GM19238 (cell line): ENCODE results near the gene TMEM108.

ENCODE experiments used
- DNase-seq: peaks from one replicate; pipeline ENCODE4 v3.0.0; 2011; ENCODE audit warnings: low spot score; ENCODE audit not compliant: insufficient read length

Gene TMEM108

DNA sequence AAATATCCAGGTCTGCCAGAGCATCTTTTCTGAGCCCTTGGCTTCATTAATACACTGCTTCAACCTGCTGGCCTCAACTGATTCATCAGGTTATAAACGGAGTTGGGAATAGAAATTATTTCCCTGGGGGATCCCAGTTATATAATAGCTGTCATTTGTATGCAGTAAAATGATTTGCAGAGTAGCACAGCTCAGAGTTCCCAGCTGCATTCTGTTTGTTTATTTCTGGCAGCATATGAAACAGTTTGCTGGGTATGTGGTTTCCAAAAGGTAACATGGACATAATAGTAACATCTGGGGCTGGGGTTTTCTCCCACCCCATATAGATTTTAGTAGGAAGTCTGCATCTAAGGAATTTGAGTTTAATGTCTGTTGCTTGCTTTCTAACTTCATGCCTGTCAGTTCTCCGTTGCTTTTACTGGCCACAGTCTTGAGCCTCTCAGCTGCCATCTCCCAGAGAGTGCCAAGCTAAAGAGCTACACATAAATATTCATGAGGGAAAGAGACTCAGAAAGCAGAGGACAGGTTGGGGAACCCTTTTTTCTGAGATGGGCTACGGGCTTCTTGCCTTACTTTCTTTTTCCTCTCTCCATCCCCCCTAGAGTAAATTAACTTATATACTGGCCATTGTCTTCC is 124.6 kb downstream of the TMEM108 start:
- DNase-seq: no peak

DNA sequence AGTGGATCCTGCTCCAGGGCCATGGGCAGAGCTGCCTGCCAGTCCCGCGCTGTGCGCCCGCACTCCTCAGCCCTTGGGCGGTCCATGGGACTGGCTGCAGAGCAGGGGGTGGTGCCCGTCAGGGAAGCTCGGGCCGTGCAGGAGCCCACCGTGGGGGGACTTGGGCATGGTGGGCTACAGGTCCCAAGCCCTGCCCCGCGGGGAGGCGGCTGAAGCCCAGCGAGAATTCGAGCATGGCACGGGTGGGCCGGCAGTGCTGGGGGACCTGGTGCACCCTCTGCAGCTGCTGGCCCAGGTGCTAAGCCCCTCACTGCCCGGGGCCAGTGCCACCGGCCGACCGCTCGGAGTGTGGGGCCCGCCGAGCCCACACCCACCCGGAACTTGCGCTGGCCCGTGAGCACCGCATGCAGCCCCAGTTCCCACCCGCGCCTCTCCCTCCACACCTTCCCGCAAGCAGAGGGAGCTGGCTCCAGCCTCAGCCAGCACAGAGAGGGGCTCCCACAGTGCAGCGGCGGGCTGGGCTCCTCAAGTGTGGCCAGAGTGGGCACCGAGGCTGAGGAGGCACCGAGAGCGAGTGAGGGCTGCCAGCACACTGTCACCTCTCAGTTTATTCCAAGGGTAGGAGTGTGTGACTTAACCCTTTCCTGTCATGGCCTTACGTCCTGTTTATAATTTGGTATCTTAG is 129.3 kb downstream of the TMEM108 start:
- DNase-seq: no peak

DNA sequence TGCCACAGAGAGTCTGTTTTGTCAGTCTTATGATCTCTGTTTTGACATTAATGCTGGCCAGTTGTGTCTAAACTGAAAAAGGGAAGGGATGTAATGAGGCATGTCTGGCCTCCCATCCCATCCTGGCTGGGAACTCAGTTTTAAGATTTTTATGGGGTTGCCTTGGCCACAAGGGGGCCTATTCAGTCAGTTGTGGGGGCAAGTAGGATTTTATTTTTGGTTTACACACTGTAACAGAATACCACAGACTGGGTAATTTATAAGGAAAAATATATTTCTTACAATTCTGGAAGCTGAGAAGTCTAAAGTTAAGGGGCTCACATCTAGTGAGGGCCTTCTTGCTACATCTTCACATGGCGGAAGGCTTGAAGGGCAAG is 129.8 kb downstream of the TMEM108 start:
- no peak for DNase-seq

DNA sequence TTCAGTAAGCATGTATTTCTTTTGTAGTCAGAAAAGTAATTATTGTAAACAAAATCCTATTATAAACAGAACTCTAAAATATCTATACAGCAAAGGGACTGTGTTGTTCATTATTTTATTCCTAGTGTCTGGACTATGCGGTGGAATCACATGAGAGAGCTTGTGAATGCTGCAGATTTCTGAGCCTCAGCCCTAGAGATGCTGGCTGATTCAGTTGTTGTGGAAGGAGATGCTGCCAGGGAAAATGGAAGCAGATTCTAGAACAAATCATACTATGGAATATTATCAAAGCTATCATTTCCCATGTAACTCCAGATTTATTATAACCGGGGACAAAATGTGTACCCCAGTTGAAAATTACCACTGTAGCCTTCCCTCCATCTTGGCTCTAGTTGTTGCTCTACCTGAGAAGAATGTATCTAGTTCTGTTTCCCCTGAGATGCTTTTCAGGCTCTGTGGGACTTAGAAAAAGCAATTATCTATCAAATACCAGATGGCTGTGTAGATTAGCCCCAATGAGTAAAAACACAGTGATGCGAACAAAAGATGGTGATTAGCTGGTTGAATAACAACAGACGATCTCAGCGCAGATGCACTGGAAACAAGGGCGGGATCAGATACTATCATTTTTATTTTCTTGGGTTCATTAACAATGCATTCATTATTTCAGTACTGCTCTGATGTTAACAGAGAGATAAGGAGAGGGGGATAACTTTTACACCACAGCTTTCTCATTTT is 131.3 kb downstream of the TMEM108 start:
- DNase-seq: no peak

DNA sequence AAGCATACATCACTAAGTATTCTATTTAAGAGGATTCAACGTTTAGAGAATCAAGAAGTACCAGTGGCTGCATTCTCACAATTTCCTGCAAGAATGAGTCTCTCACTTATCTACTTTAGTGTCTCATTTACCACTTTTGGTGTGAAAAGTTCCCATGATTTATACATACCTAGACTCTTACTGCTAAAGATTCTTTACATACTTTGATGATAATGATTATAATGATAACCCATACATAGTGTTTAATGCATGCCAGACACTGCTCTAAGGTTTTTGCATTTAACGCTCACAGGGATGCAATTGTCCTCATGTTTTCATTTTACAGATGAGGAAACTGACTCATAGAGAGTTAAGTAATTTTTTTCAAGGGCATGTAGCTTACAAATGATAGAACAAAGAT is 133.6 kb downstream of the TMEM108 start:
- no peak for DNase-seq

DNA sequence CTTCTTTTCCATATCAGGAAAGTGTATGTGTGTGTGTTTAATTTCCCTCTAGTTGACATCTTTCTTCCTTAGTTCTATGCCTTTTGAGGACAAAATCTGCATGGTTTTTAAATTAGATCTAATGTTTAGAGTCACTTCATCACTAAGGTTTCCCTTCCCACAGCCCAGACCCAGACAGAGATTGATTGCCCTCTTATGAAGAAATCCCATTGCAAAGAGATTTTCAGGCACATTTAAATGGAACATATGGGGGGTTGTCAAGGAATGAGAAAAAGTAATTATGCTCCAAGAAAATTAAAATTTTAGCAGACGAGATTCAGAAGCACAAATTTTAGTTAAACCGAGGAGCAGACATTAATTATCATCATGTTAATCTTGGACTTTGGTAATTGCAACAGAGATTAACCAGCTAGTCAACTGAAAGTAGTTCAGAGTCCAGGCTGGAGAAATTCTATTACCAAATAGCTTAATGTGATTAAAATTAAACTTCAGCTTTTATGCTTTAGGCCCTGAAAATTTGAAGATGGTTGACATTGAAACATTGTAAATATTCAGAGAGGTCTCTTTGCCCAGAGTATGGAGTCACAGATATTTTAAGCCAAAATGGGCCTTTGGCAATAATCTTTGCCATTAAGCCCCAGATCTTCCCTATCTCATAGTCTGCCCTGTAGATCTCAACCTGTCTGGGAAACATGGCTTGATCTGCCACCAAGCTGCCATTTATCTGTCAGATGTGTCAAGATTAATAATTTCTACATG is 143.4 kb downstream of the TMEM108 start:
- DNase-seq: no peak

DNA sequence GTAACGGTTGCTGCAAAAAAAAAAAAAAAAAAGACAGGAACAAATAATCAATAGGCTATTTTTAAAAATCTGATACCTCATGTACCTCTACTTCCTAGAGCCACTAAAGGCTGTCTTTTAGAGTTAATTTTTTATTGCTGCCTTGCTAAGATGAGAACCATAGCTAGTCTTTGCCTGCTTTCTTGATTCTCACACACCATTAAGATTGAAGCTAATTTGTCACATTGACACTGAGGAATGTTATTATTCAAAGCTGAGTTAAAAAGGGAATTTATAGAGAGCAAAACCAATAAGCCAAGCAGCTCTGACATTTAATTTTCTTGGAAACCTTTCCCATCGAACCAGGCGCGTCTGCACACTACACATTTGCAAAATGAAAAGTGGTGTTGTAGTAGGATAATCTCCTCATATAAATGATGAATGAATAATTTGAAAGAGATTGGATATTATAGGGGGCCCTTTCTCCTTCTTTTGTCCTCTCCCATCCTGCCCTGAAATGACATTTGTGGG is 149.7 kb downstream of the TMEM108 start:
- DNase-seq: no peak

DNA sequence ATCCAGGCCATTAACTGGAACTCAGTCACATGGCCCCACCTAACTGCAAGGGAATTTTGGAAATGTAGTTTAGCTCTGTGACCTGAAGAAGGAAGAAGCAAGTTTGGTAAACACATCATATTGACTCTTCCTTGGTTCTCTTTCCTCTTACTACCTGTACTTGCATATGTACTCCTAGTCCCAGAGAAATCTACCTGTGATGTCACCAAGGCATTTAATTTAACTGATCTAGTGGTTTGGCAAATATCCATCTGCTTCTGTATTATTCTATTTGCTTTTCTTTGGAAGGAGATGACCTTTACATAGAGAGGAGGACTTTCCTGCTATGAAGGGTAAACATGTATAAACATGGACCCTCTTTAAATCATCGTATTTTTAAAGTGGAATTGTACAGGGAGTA is 150.8 kb downstream of the TMEM108 start:
- DNase-seq: no peak

DNA sequence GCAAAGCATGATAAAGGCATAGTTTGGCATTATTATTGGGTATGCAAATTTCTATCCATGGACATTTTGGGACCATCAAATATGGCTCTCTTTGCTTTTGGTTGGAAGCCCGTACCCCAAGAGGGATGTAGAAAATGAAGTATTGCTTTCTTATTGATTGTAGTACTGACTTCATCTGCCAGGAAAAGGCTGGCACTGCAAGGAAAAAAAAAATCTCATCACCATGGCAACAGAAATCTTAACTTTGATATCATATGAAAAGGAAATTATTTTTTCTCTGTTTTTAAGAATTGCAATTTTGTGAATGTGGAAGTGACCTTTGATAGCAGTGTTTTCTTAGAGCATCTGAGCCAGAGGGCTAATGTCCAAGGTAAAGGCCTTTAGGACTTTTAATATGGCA is 151.7 kb downstream of the TMEM108 start:
- DNase-seq: no peak

DNA sequence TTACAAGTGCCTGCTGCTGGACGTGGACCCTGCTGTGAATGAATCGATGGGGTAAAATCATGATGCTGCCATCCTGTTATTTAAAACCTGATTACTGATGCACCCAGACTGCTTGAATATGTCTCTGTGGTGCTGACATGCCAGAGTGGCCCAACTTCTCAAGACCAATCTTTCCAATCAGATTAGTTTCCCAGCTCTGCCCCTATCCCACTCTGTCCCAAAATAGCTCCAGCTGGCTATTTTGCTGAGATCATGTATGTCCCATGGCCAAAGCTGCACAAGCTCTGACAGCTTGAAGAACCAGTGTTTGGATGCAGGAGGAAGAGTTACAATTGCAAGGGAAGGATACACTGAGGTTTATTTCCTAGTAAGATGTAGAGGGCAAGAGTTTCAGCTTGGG is 153.6 kb downstream of the TMEM108 start:
- DNase-seq: no peak

DNA sequence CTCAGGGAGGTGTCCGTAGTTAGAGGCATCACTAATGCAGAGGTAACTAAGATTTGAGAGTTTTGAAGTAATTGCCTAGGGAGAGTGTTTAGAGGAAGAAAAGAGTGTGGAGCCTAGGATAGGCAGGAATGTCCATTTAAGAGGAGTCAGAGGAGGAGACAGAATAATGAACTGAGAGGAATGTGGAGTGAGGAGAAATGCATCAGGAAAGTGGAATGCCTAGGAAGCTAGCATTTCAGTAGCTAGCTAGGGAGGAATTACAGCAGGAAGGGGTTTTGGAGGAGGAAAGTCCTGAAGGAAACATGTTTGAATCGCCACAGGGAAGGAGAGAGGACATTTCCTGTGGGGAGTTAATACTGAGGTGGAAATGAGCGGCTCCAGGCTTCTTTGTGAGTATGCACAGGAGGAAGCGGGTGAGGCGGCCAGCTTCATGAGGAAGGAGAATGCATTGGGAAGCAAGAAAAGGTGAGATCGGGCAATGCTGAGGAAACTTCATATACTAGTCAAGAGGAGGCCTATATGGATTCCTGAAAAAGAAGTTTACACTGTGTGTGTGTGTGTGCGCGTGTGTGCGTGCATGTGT is 154.3 kb downstream of the TMEM108 start:
- DNase-seq: no peak

DNA sequence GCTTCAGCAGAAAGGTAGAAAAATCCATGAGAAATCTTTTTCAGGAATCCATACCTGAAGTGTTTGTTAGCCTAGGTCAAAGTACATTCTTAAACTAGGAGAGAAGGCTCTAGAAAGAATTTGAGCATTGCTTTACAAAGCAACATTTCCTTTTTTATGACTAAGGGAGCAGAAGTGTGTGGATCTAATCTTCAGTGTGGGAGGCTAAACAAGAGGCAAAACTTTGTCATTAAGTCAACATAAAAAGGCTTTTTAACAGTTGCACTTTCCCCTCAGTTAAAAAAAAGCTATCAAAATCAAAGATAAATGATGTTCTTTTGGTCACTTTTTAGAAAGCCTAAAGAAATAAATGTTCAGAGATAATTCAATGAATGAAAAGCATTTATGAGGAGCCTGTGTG is 154.8 kb downstream of the TMEM108 start:
- no peak for DNase-seq

DNA sequence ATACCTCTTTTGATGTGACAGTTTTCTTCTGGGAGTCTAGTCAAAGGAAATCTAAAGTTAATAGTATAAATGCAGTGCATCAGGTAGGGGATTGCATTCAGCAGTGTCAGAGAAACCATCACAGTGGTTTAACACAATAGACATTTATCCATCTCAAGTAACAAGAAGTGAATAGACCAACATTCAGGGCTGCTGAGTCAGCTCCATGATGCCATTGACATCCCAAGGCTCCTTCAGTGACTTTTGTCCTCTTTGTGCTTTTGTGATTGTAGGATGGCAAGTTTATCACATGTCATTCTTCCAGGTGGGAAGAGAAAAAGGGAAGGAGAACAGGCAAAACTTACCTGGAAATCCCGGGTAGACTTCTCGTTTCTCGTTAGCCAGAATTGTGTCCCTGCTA is 158.3 kb downstream of the TMEM108 start:
- DNase-seq: no peak

DNA sequence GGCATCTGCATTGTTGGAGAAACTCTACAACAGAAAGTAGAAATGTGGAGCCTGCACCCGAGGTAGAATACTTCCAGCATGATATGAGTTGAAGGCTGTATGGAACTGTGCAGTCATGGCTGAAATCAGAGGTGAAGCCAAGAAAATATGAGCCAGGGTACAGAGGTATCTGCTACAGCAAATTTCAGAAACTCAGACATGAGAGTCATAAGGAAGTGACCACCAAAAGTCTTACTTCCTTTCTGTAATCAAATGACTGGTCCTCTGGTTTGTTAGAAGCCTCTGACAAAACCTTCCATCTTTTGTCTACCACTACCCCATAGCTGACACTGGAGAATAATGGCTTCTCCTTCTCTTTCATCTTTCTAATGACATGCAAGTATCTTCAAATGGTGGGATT is 159.4 kb downstream of the TMEM108 start:
- DNase-seq: no peak

DNA sequence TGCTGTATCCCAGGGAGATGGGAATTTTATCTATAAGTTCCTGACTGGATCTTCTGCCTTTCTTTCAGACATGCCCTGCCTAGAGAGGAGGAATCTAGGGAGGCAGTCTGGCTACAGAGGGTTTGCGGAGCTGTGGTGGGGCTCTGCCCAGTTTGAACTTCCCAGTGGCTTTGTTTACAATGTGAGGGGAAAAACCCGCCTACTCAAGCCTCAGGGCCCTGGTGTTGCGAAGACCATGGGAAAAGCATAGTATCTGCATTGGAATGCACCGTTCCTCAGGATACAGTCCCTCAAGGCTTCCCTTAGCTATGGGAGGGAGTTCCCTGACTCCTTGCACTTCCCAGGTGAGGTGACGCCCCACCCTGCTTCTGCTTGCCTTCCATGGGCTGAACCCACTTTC is 168.7 kb downstream of the TMEM108 start:
- DNase-seq: no peak

DNA sequence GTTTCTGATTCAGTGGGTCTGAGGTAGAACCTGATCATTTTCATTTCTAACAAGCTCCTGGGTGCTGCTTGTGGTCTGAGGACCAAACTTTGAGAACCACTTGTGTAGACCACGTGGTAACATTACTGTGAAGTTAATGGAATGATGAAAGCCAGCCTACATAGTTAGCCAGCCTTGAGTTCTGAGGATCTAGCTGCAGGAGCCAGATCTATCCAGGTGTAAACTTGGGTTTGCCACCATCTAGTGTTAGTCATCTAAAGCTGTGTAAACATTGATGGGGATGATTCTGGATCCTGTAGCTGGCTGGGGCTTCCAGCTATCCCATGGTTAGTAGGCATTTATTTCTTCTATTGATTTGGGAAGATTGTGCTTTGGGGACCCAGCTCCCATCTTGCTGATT is 170.0 kb downstream of the TMEM108 start:
- no peak for DNase-seq

DNA sequence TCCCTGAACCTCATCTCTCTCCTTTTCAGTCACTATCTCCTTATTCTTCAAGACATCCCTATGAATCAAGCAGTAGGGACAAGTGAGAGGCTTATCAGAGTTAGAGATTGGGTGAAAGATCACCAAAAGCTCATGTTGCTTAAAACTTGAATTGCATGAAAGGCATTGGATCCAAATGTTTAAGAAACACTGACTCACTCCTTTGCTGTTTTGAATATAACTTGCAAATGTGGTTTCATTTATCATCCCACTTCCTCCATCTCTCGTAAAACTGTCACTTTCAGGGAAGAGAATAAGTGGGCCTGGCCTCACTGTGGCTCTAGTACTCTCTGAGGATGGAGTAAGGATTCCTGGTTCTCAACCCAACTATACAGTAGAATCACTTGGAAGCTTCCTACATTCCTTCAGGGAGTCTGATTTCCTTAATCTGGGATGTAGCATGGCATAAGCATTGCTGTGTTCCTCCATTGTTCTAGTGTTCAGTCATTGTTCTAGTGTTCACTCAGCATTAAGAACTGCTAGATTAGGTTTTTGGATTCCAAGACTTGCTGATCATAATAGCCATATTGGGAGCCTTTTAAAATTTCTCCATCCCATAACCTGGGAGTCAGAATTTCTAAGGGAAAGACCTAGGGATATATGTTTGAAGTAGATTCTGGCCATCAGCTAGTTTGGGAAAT is 171.8 kb downstream of the TMEM108 start:
- no peak for DNase-seq

DNA sequence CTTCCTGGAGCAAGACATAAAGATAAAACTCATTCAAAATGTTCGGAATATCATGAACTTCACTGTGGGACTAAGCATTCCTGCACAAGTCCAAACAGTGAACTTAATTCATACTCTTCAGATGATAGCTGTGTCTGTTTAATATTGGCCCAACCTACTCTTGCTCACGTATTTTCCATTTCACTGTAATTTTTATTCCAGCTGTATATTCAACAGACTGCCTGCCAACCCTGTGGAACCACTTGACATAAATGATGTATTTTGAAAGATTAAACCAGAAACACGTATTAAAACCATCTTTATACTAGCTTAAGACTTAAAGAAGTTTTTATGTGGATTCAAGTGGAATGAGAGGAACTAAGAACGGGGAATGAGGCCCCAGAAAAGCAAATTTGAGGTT is 172.5 kb downstream of the TMEM108 start:
- no peak for DNase-seq

DNA sequence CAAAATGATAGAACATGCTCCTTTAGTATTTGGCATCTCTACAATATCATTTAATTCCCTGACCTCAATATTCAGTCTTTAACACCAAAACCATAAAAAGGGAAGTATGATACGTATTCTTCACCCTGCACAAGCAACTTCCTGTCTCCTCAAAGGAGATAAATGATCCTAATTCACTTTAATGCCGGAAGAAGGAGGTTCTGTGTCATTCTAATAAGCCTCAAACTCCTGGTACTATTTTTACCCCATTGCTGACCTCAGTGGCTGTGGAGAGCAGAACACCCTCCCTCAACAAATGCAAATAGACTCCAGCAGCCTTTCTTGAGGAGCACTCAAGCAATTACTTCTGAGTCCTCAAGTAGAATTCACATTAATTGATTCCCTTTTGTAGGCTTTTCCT is 173.3 kb downstream of the TMEM108 start:
- DNase-seq: peak; percentile 32

DNA sequence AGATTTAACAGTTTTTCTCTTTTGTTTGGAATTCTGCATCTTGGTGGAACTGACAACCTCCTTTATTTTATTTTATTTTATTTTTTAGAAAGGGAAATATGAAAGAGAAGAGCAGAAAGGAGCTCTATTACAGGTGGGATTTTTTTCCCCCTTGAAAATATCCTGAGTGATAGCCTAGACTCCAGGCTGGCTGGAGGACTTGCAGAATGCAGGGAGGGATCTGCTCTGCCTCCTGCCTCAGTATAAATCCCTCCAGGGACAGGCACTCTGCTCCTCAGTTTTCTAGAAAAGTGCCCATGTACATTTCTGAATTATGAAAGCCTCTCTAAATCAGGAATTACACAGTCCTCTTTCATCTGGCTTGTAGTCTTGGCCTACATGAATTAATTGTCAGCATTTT is 173.7 kb downstream of the TMEM108 start:
- no peak for DNase-seq

DNA sequence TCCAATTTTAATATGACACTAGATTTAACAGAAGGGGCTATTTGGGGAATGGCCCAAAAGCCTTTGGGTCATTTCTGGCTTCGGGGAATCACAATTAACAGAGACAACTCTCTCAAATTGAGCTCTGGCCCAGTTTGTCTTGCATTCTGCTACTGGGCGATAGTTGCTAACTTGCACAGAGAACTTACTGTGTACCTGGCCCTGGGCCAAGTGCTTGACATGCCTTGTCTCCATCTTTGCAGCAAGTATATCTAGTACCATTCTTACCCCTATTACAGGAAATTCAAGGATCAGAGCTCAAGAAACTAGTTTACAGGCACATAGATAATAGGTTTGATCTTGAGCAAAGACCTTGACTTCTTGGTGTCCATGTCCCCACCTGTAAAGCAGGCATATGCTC is 175.7 kb downstream of the TMEM108 start:
- no peak for DNase-seq
